ENCODE measurements around the gene CDH4.

Gene CDH4

DNA sequence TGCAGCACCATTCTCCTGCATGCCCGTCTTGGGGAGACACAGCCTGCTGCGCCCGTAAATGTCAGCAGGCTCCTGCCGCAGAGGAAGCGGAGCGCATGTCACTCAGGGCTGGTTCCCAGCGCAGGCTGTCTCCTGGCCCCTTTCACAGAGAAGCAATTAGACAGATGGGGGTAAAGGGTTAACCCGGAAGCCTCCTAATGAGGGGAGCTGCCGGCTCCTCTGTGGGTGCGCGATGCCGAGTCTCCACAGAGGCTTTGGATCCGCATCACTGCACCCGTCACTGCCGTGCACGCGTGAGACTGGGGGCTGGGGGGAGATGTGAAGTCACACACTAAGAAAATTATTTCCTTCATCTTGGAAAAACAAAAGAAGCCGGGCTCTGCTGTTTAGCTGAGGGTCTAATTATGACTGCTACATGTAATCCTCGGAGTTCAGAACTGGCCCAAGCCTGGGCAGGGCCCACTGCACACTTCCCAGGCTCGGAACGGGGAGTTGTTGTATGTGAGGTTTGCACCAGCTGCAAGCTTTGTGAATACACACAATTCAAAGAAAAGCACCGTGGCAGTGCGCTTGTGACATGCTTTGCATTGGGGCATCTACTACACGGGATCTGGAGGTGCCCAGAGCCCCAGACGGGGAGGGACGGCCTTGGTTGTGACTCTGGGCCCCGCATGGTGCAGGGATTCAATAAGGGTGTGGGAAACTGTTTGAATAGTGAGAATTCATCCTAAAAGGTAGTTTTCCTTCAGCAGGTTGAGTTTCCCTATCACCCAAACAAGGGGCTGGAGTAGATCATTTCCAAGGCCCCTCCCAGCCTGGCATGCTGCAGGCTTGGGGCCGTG lies 482.1 kb downstream of the CDH4 start:
- DNase-seq (ENCODE audit: low read depth in 1 of 2, low spot score in 1 of 2), result no peak
- TF ChIP-seq SPI1 (IDR thresholded peaks at IDR 0.05; ENCODE audit: borderline replicate concordance, low read depth), result no peak
- TF ChIP-seq GABPA (IDR thresholded peaks at IDR 0.05; ENCODE audit: low read depth), result no peak
- no peak for TF ChIP-seq CTCF (IDR thresholded peaks at IDR 0.05; ENCODE audit: insufficient read depth, low read length)
- TF ChIP-seq, protein P1, sequence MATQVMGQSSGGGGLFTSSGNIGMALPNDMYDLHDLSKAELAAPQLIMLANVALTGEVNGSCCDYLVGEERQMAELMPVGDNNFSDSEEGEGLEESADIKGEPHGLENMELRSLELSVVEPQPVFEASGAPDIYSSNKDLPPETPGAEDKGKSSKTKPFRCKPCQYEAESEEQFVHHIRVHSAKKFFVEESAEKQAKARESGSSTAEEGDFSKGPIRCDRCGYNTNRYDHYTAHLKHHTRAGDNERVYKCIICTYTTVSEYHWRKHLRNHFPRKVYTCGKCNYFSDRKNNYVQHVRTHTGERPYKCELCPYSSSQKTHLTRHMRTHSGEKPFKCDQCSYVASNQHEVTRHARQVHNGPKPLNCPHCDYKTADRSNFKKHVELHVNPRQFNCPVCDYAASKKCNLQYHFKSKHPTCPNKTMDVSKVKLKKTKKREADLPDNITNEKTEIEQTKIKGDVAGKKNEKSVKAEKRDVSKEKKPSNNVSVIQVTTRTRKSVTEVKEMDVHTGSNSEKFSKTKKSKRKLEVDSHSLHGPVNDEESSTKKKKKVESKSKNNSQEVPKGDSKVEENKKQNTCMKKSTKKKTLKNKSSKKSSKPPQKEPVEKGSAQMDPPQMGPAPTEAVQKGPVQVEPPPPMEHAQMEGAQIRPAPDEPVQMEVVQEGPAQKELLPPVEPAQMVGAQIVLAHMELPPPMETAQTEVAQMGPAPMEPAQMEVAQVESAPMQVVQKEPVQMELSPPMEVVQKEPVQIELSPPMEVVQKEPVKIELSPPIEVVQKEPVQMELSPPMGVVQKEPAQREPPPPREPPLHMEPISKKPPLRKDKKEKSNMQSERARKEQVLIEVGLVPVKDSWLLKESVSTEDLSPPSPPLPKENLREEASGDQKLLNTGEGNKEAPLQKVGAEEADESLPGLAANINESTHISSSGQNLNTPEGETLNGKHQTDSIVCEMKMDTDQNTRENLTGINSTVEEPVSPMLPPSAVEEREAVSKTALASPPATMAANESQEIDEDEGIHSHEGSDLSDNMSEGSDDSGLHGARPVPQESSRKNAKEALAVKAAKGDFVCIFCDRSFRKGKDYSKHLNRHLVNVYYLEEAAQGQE (IDR thresholded peaks at IDR 0.05; ENCODE audit: insufficient replicate concordance, low read depth), result no peak
- no peak for TF ChIP-seq POLR2AphosphoS5 (IDR thresholded peaks at IDR 0.05; ENCODE audit: low read depth)
- Histone ChIP-seq H3K27me3 (ENCODE audit: insufficient read depth, poor library complexity, severe bottlenecking) (peaks cover 8% of the 10 kb centered on the region), H3K4me3 (replicated peaks; ENCODE audit: insufficient read depth, low read length) (no peak overlapping the region), H3K27ac (replicated peaks) (no peak overlapping the region)

DNA sequence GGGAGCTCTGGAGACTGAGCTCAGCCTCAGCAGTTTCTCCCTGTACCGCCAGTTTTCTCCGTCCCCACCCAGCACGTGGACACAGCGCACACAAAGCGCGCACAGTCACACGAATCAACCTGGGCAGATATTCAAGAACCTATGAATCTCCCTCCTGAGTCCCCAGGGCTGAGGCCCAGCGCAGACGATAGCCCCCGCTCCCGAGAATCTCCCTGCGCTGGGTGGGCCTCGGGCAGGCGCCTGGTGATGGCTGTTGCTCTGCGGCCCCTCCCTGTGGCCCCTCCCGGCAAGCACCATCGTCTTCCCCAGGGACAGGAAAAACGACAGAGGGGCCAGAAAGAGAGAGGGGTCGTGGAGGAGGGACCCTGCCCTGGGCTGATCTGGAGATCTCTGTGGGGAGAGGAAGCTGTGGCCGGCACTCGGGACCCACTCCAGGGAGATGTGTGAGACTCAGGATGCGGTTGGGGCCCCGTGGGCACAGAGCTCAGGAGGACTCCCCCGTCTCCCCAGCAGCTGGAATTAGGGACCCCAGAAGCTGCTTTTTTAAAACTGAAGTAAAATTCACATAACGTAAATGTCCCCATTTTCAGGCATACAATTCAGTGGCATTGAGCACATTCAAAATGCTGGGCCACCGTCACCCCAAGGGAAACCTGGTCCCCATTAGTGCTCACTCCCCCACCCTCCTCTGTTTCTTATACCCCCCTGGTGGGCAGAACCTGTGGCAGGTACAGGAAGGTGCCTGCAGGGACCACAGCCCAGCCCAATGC lies 482.9 kb downstream of the CDH4 start:
- H3K27ac ChIP-seq (replicated peaks), result no peak overlapping the region

DNA sequence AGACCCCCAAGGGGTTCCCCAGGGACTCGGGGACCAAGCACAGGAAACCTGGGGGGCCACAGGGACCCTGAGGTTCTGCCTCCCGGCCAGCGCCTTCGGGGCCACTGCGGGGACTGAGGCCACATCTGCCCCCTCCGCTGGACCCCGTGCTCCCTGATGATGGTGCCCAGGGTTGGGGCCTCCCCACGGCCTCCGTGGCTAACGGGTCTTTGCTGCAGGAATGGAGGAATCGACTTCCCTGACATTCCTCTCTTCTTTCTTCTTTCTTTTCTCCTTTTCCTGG lies 483.4 kb downstream of the CDH4 start:
- no peak overlapping the region for H3K4me3 ChIP-seq (replicated peaks; ENCODE audit: insufficient read depth, low read length)
- no peak for TF ChIP-seq GABPA (IDR thresholded peaks at IDR 0.05; ENCODE audit: low read depth)
- no peak for TF ChIP-seq POLR2AphosphoS5 (IDR thresholded peaks at IDR 0.05; ENCODE audit: low read depth)
- TF ChIP-seq, protein P1 (IDR thresholded peaks at IDR 0.05; ENCODE audit: insufficient replicate concordance, low read depth), result no peak
- no peak for TF ChIP-seq CTCF (IDR thresholded peaks at IDR 0.05; ENCODE audit: insufficient read depth, low read length)
- TF ChIP-seq SPI1 (IDR thresholded peaks at IDR 0.05; ENCODE audit: borderline replicate concordance, low read depth), result no peak
- H3K27me3 ChIP-seq (ENCODE audit: insufficient read depth, poor library complexity, severe bottlenecking), result peaks cover 8% of the 10 kb centered on the region
- no peak for DNase-seq (ENCODE audit: low read depth in 1 of 2, low spot score in 1 of 2)
- H3K27ac ChIP-seq (replicated peaks), result no peak overlapping the region

More for the DNA sequence above, 482.9 kb downstream of the CDH4 start:
- no peak for DNase-seq (ENCODE audit: low read depth in 1 of 2, low spot score in 1 of 2)
- H3K27me3 ChIP-seq (ENCODE audit: insufficient read depth, poor library complexity, severe bottlenecking), result peaks cover 8% of the 10 kb centered on the region
- TF ChIP-seq POLR2AphosphoS5 (IDR thresholded peaks at IDR 0.05; ENCODE audit: low read depth) (no peak), SPI1 (IDR thresholded peaks at IDR 0.05; ENCODE audit: borderline replicate concordance, low read depth) (no peak)
- H3K4me3 ChIP-seq (replicated peaks; ENCODE audit: insufficient read depth, low read length), result no peak overlapping the region

DNA sequence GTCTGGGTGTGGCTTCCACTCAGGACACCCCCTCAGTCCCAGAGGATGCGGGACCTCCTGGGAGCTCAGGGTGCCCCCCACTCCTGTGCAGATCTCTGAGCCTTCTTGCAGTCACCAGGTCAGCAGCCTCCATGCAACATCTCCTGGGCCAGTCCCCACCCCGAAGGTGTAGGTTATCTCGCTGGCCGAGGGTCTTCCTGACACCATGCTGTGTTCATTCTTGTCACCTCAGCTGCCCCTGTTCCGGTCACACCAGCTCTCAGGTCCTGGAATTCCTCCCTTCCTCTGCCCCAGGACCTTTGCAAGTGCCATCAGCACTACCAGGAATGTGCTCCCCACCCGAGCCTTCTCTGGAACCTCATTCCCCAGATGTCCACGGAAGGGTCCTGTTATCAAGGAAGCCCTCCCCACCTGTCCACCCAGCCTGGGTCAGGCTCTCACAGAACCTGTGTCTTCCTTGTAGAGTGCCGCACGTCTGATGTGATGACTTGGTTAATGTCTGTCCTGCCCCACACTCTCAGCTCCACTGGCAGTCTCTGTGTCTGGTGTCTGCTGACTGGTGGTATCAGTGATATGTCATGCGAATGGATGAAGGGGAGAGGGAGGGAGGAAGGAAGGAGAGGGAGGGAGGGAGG lies 484.1 kb downstream of the CDH4 start:
- DNase-seq (ENCODE audit: low read depth in 1 of 2, low spot score in 1 of 2), result no peak
- no peak for TF ChIP-seq SPI1 (IDR thresholded peaks at IDR 0.05; ENCODE audit: borderline replicate concordance, low read depth)
- TF ChIP-seq GABPA (IDR thresholded peaks at IDR 0.05; ENCODE audit: low read depth), result no peak
- TF ChIP-seq, protein P1 (IDR thresholded peaks at IDR 0.05; ENCODE audit: insufficient replicate concordance, low read depth), result no peak
- no peak for TF ChIP-seq POLR2AphosphoS5 (IDR thresholded peaks at IDR 0.05; ENCODE audit: low read depth)
- TF ChIP-seq CTCF (IDR thresholded peaks at IDR 0.05; ENCODE audit: insufficient read depth, low read length), result no peak
- Histone ChIP-seq H3K4me3 (replicated peaks; ENCODE audit: insufficient read depth, low read length) (no peak overlapping the region), H3K27me3 (ENCODE audit: insufficient read depth, poor library complexity, severe bottlenecking) (peaks cover 8% of the 10 kb centered on the region), H3K27ac (replicated peaks) (no peak overlapping the region)
